ENCODE results near the gene FAM98B.

- no peak for TF ChIP-seq EZH2 (IDR thresholded peaks at IDR 0.05; ENCODE audit: borderline replicate concordance, low read length)
- TF ChIP-seq, protein P1, sequence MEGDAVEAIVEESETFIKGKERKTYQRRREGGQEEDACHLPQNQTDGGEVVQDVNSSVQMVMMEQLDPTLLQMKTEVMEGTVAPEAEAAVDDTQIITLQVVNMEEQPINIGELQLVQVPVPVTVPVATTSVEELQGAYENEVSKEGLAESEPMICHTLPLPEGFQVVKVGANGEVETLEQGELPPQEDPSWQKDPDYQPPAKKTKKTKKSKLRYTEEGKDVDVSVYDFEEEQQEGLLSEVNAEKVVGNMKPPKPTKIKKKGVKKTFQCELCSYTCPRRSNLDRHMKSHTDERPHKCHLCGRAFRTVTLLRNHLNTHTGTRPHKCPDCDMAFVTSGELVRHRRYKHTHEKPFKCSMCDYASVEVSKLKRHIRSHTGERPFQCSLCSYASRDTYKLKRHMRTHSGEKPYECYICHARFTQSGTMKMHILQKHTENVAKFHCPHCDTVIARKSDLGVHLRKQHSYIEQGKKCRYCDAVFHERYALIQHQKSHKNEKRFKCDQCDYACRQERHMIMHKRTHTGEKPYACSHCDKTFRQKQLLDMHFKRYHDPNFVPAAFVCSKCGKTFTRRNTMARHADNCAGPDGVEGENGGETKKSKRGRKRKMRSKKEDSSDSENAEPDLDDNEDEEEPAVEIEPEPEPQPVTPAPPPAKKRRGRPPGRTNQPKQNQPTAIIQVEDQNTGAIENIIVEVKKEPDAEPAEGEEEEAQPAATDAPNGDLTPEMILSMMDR (conservative IDR thresholded peaks at IDR 0.05 in 1 of 2, IDR thresholded peaks at IDR 0.05 in 1 of 2; ENCODE audit: extremely low read depth in 1 of 2, insufficient read depth in 1 of 2, low read depth in 1 of 2, low read length in 2 of 2) = peak; percentile 68 to 78
Observed at GRCh38 chr15:38474155-38474757, 20.3 kb downstream of the FAM98B start.

Data from mammary epithelial cell (primary cell).